ENCODE results near the gene CCDC28B. TPM values are rescaled to one million over a fixed set of nuclear protein-coding genes. Genes with fewer than 3 reads are reported as not detected.

CCDC28B gene
- total RNA-seq, 1 experiment from 2014 or later: 30.9 TPM

DNA sequence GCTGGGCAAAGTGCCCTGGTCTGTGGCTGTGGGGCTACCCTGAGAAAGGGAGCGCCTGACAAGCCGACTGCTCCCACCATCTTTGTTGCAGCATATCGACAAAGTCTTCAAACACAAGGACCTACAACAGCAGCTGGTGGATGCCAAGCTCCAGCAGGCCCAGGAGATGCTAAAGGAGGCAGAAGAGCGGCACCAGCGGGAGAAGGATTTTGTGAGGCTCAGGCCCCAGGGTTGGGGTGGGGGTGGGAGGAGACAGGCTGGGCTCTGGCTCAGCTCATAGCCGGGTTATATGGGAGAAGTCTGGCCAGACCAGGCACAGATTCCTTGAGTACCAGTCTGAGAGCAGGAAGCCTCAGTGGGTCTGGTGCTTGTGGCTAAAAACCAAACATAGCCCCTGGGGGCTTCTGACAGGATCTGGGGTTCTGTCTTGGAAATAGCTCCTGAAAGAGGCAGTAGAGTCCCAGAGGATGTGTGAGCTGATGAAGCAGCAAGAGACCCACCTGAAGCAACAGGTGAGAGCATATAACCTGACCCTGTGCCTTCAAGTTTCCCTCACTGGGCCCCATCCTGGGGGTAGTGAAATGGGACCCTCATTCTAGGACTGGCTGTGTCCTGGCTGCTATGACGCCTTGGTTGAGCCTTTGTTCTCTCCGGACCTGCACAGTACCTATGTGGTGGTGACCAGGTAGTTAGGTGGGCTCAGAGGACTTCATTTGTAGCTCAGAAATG lies 8.0 kb upstream of the CCDC28B start:
- no peak for DNase-seq (ENCODE audit: low spot score)
- in situ Hi-C loops (cut with HindIII; ENCODE audit: low sequenced_read_pairs): no loop called here

GRCh38 chr1:32194984-32195383 lies 5.4 kb upstream of the CCDC28B start:
- no peak for DNase-seq (ENCODE audit: low spot score)
- in situ Hi-C loops (cut with HindIII; ENCODE audit: low sequenced_read_pairs): no loop called here

GRCh38 chr1:32195531-32195930 lies 4.9 kb upstream of the CCDC28B start:
- in situ Hi-C loops (cut with HindIII; ENCODE audit: low sequenced_read_pairs): no loop called here
- DNase-seq (ENCODE audit: low spot score): no peak

DNA sequence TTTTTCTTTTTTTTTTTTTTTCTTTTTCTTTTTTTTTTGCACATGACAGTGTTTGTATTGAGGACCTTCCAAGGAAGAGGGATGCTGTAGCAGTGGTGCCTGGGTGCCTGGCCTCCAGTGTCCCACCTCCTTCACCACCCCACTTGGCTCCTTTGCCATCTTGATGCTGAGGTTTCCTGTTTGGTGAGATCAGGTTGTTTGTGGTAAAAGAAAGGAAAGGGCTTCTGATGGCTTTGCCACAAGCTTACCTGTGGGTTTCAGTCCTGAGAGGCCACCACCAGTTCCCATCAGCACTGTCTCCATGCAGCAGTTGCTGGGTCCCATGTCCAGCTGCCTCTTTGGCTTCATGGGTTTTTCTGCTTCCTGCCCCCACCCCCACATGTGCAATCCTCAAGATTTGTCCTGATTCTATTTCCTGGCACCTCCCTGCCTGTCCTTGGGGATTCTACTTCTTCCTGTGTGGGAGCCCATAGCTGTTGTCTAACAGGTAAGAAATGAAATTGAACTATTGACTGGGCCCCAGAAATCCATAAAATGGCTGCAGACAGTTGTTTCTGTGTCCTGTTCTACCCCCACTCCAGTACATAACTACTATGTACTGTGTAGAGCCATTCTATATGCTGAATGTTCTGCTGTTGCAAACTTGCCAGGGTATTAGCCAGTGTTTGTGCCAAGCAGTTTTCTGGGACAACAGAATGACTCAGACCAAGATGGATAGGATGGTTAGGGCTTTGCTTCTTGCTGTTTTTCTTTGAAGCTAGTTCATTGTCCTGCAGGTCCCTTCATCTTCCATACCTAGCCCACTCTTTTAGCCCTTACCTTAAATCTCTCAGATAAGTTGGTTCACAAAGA lies 4.2 kb upstream of the CCDC28B start:
- in situ Hi-C loops (cut with HindIII; ENCODE audit: low sequenced_read_pairs): no loop called here
- no peak for DNase-seq (ENCODE audit: low spot score)

DNA sequence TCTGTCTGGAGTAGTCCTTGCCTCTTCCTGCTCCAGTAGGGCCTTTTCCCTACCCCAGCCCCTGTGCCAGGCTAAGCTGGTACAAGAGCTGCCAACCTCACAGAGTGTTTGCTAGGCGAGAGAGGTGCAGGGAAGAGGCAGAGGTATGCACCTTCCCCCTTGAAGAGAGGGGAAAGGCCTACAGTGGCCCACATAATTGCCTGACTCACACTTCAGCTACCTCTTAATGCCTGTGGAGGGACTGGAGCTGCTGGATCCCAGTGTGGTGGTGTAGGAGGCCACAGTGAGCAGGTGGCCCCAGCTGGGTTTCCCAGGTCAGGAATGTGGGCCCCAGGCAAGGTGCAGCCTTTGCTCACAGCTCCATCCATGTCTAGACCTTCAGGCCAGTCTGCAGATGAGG lies 3.3 kb upstream of the CCDC28B start:
- no peak for DNase-seq (ENCODE audit: low spot score)
- in situ Hi-C loops (cut with HindIII; ENCODE audit: low sequenced_read_pairs): no loop called here

- in situ Hi-C loops (cut with HindIII; ENCODE audit: low sequenced_read_pairs): no loop called here
- no peak for DNase-seq (ENCODE audit: low spot score)
Observed at GRCh38 chr1:32197837-32198236, 2.6 kb upstream of the CCDC28B start.

DNA sequence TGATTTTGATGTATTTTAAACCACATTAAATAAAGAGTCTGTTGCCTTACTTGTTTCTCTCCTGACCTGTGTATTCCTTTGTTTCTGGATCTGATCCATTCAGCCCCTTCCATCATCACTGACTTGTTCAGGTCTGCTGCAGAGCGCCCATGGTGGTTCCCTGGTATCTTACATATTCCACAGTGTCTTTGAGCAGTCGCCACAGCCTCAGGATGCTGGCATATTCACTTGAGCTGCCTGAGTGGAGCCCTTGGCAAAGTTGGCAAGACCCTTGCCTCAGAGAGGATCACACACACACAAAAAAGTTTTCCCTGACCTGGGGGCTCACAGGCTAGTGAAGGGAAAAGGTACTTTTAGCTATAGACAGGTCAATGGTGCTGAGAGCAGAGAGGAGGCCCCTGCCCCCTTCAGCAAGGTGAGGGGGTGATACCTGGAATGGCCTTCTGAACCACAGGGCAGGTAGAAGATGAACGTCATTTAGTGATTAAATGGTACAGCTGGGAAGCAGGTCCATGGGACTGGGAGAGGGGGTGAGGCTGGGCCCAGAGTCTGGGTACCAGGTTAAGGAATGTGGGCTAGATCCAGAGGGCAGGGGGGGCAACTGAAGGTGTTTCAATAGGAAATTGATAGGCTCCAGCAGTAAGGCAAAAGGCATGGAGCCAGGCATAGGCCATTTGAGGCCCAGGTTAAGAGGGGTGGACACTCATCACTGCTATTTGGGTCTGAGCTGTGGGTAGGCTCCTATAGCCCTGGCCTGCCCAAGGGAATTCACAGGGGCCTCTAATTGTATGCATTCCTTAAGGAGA lies 2.0 kb upstream of the CCDC28B start:
- in situ Hi-C loops (cut with HindIII; ENCODE audit: low sequenced_read_pairs): no loop called here
- no peak for DNase-seq (ENCODE audit: low spot score)

DNA sequence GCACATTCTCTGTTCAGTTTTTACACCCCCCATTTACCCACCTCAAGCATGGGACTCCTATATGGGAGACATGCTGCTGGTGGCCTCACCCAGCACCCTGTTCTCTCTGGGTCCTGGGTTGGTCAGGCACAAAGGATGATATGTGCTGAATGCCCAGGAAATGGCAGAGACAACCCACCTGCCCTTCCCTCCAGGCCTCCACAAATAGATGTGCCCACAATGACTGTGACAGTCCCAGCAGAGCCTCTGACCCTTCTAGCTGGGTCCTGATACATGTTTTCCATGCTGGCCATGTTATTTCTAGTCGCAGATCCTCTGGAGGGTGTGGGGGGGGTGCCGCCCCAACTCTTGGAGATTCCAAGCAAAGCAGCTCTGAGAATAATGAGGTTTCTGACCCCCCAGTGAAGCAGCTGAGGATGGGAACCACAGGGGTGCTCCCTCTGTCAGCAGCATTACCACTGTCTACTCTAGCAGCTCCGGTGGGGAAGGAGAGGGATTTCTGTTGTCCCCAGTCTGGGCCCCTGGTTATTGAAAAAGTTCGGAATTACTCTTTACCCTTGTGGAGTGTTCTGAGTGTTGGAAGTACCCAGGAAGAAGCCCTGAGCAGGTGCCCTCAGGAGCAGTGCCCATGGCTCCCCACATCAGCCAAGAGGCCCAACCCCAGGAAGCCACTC lies 1.2 kb upstream of the CCDC28B start:
- in situ Hi-C loops (cut with HindIII; ENCODE audit: low sequenced_read_pairs): no loop called here
- no peak for DNase-seq (ENCODE audit: low spot score)

DNA sequence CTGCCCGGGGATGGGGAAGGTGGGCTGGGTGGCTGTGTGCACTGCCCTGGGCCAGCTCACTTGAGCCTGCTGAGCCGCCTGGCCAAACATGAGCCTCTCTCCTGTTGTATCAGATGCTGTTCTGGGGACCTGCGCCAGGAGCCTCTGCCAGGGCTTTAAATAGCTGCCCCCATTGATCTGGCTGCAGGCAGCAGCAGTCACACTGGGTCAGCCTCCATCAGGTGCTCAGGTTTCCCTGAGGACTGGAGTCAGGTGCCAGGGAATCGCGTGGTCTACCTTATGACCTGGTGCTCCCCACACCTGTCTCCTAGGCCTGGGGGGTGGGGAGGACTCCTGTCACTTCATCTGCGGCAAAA lies 700 bp upstream of the CCDC28B start:
- in situ Hi-C loops (cut with HindIII; ENCODE audit: low sequenced_read_pairs): no loop called here
- peak; percentile 95 for DNase-seq (ENCODE audit: low spot score)

- in situ Hi-C loops (cut with HindIII; ENCODE audit: low sequenced_read_pairs): no loop called here
- peak; percentile 68 for DNase-seq (ENCODE audit: low spot score)
Observed at GRCh38 chr1:32201011-32201855, 838 bp downstream of the CCDC28B start.

DNA sequence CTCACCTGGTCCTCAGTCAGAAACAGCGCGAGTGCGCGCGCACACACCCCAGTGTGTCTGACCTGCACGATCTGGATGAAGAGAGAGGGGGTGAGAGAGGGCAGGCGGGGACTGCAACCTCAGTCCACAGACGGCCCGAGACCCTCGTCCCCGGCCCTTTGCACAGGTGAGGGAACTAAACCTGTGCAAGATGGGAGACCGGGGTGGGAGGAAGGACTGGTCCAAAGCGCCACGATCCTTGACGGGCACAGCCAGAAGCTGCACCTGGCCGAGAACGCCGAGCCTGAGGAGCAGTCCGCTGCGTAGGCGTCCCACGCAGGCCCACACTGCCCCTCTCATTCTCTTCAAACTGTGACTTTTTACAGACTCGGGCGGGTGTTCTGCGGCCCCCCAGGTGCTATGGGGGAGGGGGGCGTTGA lies 4.6 kb downstream of the CCDC28B start:
- in situ Hi-C loops (cut with HindIII; ENCODE audit: low sequenced_read_pairs): no loop called here
- no peak for DNase-seq (ENCODE audit: low spot score)

DNA sequence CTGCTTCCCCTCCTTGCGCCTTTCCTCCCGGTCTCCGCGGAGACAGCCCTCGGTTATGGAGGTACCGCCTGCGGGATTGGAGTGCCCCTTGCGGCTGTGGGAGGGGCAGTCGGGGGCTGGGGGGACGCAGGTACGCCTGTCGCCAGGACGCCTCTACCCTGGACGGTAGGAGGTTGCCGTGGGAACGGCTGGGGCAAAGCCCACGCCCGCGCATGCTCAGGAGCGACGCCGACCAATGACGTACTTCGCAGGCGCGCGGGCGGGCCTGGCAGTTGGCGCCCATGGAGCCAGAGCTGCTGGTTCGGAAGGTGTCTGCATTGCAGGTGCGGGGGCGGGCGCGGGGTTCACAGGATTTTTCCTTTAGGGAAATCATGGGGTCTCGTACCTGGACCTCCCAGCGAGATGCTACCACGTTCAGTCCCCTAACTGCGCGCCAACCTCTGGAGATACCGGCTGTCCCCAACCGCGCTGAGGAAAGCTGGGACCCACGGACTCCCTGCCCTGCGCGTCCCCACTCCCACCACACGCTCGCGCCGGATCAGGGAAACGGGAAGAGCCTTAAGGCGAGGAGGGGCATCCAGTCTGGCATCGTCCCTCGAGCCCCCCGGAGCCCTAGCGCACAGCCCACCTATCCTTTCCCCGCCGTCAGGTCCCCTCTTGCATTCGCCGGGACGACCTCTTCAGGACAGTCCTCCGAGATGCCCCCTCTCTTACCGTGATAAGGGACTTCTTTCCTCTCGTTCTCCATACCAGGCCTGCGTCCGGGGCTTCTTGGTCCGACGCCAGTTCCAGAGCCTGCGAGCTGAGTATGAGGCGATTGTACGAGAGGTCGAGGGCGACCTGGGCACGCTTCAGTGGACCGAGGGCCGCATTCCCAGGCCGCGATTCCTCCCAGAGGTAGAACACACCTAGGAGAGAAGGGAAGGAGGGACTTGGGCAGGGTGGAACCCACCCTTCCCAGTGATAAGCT lies 5.3 kb downstream of the CCDC28B start, which contains the start of gene IQCC:
TSS of gene IQCC (plus strand) at position 271 of the 970 bp plus-strand sequence. CDS start at position 282, 11 bp downstream.
- in situ Hi-C loops (cut with HindIII; ENCODE audit: low sequenced_read_pairs): no loop called here
- peak; percentile 90 for DNase-seq (ENCODE audit: low spot score)

DNA sequence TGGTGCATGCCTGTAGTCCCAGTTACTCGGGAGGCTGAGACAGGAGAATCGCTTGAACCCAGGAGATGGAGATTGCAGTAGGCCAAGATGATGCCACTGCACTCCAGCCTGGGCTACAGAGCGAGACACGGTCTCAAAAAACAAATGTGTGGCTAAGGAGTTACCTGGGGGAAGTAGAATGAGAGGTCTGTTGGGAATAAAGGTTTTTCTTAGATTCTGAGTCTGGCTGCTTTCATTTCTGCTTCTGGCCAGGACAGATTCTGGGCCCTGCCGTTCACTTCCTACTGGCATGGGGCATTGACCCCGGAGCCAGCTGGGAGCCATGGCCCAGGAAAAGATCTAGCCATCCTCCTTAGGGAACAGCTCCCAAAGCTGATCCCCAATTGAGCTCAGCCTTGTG lies 8.1 kb downstream of the CCDC28B start:
- DNase-seq (ENCODE audit: low spot score): no peak
- in situ Hi-C loops (cut with HindIII; ENCODE audit: low sequenced_read_pairs): no loop called here

- in situ Hi-C loops (cut with HindIII; ENCODE audit: low sequenced_read_pairs): no loop called here
- peak; percentile 61 for DNase-seq (ENCODE audit: low spot score)
Observed at GRCh38 chr1:32208891-32209328, 8.5 kb downstream of the CCDC28B start, which contains the start of gene DCDC2B. DCDC2B (plus strand) TSS chr1:32209089; CDS start chr1:32209094, 5 bp downstream.

GRCh38 chr1:32215629-32216480 lies 15.5 kb downstream of the CCDC28B start:
- in situ Hi-C loops (cut with HindIII; ENCODE audit: low sequenced_read_pairs): no loop called here
- DNase-seq (ENCODE audit: low spot score): peak; percentile 50

GRCh38 chr1:32216566-32216965 lies 16.2 kb downstream of the CCDC28B start:
- no peak for DNase-seq (ENCODE audit: low spot score)
- in situ Hi-C loops (cut with HindIII; ENCODE audit: low sequenced_read_pairs): no loop called here

Measured in G401 (cell line).